Panc1 (cell line): Measurements from ENCODE around the gene CCDC175. TPM values are rescaled to one million over a fixed set of nuclear protein-coding genes. Genes with fewer than 3 reads are reported as not detected.

Experiments
- ATAC-seq: fragments of 200-7000 bp; cut with Tn5 transposase; 2 replicates; pipeline ENCODE4 v1.9.1; 2020; ENCODE audit warnings: mild to moderate bottlenecking, moderate library complexity
- BruUV-seq: library from RNA; stranded (reverse); fragments of 400-500 nt; replicated peaks from 2 replicates; lab custom pipeline; 2021; lab: Mats Ljungman, UMichigan
- CTCF ChIA-PET: fragments of 300-600 bp; sonication (Branson Sonifier 250); formaldehyde crosslinking; loops from one replicate; lab custom pipeline; 2022; ENCODE audit warnings: antibody characterized with exemption; lab: Charles Lee
- POLR2A ChIA-PET: fragments of 300-600 bp; sonication (Branson Sonifier 250); formaldehyde crosslinking; loops from one replicate; lab custom pipeline; 2022; ENCODE audit warnings: antibody characterized with exemption; lab: Charles Lee
- DNase-seq: peaks from one replicate; pipeline ENCODE4 v3.0.0-alpha.2; 2010; ENCODE audit warnings: low read depth, low spot score
- H3K27ac ChIP-seq: 2 replicates; pipeline ENCODE4 v1.5.1; 2011; ENCODE audit warnings: mild to moderate bottlenecking, low read length, inconsistent platforms
- H3K27me3 ChIP-seq: fragments of 200-500 bp; sonication (Bioruptor generic); 2 replicates; pipeline ENCODE4 v1.6.0; 2014; ENCODE audit warnings: low read length, inconsistent platforms; ENCODE audit not compliant: control insufficient read depth, insufficient read depth
- H3K36me3 ChIP-seq: fragments of 200-500 bp; sonication (Bioruptor generic); 2 replicates; pipeline ENCODE4 v1.5.1; 2014; ENCODE audit warnings: inconsistent platforms, mild to moderate bottlenecking, low read length, moderate library complexity; ENCODE audit not compliant: control insufficient read depth, insufficient read depth
- H3K4me1 ChIP-seq: 2 replicates; pipeline ENCODE4 v1.5.1; 2011; ENCODE audit warnings: inconsistent platforms, mild to moderate bottlenecking, low read length, moderate library complexity; ENCODE audit not compliant: control insufficient read depth, insufficient read depth
- H3K4me3 ChIP-seq, 2 experiments: 2 replicates each; pipeline ENCODE4 v1.5.1; 2011 to 2012; ENCODE audit warnings: low read depth in 2 of 2, low read length in 2 of 2, mild to moderate bottlenecking in 2 of 2, inconsistent platforms in 1 of 2, moderate library complexity in 1 of 2
- H3K9me3 ChIP-seq: fragments of 200-500 bp; sonication (Bioruptor generic); 2 replicates; pipeline ENCODE4 v1.5.1; 2014; ENCODE audit warnings: low read depth, mild to moderate bottlenecking, inconsistent platforms, low read length, moderate library complexity; ENCODE audit not compliant: control insufficient read depth, insufficient read depth
- CTCF ChIP-seq: fragments of 450-650 bp; IDR thresholded peaks from 2 replicates; pipeline ENCODE4 v1.5.1; 2017; ENCODE audit warnings: mild to moderate bottlenecking
- POLR2AphosphoS5 ChIP-seq: IDR thresholded peaks from 2 replicates; pipeline ENCODE4 v1.6.1; 2012; ENCODE audit warnings: mild to moderate bottlenecking, low read depth, low read length, moderate library complexity
- SIN3A ChIP-seq: IDR thresholded peaks from 2 replicates; pipeline ENCODE4 v1.6.1; 2012; ENCODE audit warnings: low read depth, mild to moderate bottlenecking, low read length, moderate library complexity, borderline replicate concordance; ENCODE audit not compliant: insufficient read depth
- TCF7L2 ChIP-seq: IDR thresholded peaks from 2 replicates; pipeline ENCODE4 v1.6.1; 2011; ENCODE audit warnings: mild to moderate bottlenecking, low read depth, low read length, inconsistent platforms
- in situ Hi-C: cut with HindIII; loops from 2 replicates; pipeline ENCODE4 v1.10.0; 2016; ENCODE audit warnings: low sequenced_read_pairs, low pct_unique_long_range_greater_than_20kb
- intact Hi-C: fragments of 100-400 bp; cut with micrococcal nuclease; formaldehyde crosslinking; loops from one replicate; pipeline ENCODE4 v1.10.0; 2022; ENCODE audit not compliant: unreplicated experiment
- total RNA-seq: library from RNA; stranded (reverse); gene quantifications from one replicate; pipeline ENCODE4 v1.2.1, GENCODE V29; 2021; ENCODE audit not compliant: unreplicated experiment
- TF ChIP-seq, protein P1 (sequence below), 2 experiments: IDR thresholded peaks; 2 replicates each; pipeline ENCODE4 v1.6.1; 2011 to 2012; ENCODE audit warnings: low read depth in 2 of 2, control low read depth in 1 of 2, low read length in 1 of 2, mild to moderate bottlenecking in 1 of 2, moderate library complexity in 1 of 2; ENCODE audit not compliant: insufficient read depth in 1 of 2

CCDC175 gene
- total RNA-seq, 1 experiment from 2014 or later = not detected

- no peaks in the 10 kb centered on the region for H3K4me1 ChIP-seq
- TF ChIP-seq POLR2AphosphoS5 = no peak
- TF ChIP-seq, protein P1, sequence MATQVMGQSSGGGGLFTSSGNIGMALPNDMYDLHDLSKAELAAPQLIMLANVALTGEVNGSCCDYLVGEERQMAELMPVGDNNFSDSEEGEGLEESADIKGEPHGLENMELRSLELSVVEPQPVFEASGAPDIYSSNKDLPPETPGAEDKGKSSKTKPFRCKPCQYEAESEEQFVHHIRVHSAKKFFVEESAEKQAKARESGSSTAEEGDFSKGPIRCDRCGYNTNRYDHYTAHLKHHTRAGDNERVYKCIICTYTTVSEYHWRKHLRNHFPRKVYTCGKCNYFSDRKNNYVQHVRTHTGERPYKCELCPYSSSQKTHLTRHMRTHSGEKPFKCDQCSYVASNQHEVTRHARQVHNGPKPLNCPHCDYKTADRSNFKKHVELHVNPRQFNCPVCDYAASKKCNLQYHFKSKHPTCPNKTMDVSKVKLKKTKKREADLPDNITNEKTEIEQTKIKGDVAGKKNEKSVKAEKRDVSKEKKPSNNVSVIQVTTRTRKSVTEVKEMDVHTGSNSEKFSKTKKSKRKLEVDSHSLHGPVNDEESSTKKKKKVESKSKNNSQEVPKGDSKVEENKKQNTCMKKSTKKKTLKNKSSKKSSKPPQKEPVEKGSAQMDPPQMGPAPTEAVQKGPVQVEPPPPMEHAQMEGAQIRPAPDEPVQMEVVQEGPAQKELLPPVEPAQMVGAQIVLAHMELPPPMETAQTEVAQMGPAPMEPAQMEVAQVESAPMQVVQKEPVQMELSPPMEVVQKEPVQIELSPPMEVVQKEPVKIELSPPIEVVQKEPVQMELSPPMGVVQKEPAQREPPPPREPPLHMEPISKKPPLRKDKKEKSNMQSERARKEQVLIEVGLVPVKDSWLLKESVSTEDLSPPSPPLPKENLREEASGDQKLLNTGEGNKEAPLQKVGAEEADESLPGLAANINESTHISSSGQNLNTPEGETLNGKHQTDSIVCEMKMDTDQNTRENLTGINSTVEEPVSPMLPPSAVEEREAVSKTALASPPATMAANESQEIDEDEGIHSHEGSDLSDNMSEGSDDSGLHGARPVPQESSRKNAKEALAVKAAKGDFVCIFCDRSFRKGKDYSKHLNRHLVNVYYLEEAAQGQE (IDR thresholded peaks at IDR 0.05; ENCODE audit: insufficient read depth in 1 of 2, low read depth in 2 of 2, low read length in 1 of 2) = no peak
- TF ChIP-seq TCF7L2 = no peak
- no peak for TF ChIP-seq CTCF
- TF ChIP-seq SIN3A = no peak
- no peaks in the 10 kb centered on the region for H3K9me3 ChIP-seq
- H3K27ac ChIP-seq = no peak overlapping the region
- BruUV-seq = no TSS peak
- intact Hi-C loops (no loop called here), in situ Hi-C loops (no loop called here)
- ChIA-PET POLR2A (no interaction called here), CTCF (no interaction called here)
- H3K4me3 ChIP-seq = no peak overlapping the region
- no peaks in the 10 kb centered on the region for H3K27me3 ChIP-seq
- H3K36me3 ChIP-seq = no peaks in the 10 kb centered on the region
- DNase-seq = no peak
- no peak for ATAC-seq
Measured at GRCh38 chr14:59585891-59586554, 9.4 kb upstream of the CCDC175 start.

DNA sequence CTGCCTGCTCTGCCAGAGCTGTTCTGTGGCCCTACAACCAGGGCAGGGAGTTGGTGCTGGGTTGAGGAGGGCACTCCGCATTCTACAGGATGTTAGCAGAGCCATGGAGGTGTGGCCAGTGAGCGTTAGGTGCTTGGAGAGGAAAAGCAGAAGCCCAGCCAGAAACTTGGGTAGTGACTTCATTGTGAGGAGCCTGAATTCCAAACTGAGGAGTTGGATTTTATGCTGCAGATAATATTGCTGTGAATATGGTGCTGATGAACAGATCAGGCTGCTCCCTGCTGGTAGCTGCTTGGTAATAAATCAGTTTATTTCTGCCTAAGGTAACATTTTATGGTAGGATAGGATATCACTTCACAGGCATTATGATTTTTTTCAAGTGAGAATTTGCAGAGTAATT lies 7.1 kb upstream of the CCDC175 start:
- H3K27me3 ChIP-seq = no peaks in the 10 kb centered on the region
- ChIA-PET POLR2A (no interaction called here), CTCF (interaction anchor here (0.6 kb wide), 1 partner anchor 11 kb away, joined by 6 read pairs; no protein-coding TSS in a partner anchor)
- H3K36me3 ChIP-seq = no peaks in the 10 kb centered on the region
- H3K27ac ChIP-seq = no peak overlapping the region
- in situ Hi-C loops = no loop called here
- no peak; the same call in 1 of the 2 replicates for TF ChIP-seq CTCF
- no peak for TF ChIP-seq TCF7L2
- TF ChIP-seq, protein P1 (IDR thresholded peaks at IDR 0.05; ENCODE audit: insufficient read depth in 1 of 2, low read depth in 2 of 2, low read length in 1 of 2) = no peak
- TF ChIP-seq SIN3A = no peak
- no peak for TF ChIP-seq POLR2AphosphoS5
- no TSS peak for BruUV-seq
- no peak overlapping the region for H3K4me3 ChIP-seq
- H3K9me3 ChIP-seq = no peaks in the 10 kb centered on the region
- no peaks in the 10 kb centered on the region for H3K4me1 ChIP-seq
- DNase-seq = no peak
- no peak for ATAC-seq
- intact Hi-C loops = no loop called here
